ENCODE measurements around the gene MYO1G. TPM values are rescaled to one million over a fixed set of nuclear protein-coding genes. Genes with fewer than 3 reads are reported as not detected.

The MYO1G gene
- total and polyA plus RNA-seq, 4 donors: 0.56 to 3.9 (median 2.1) TPM

- WGBS: 16% methylated on average over 10 of the region's 10 CpGs
- TF ChIP-seq MAX (IDR thresholded peaks at IDR 0.05) (peak; percentile 49), SP1 (IDR thresholded peaks at IDR 0.05) (no peak), EGR1 (IDR thresholded peaks at IDR 0.05; ENCODE audit: low read depth in 2 of 2) (peak in 1 of 2 donors; percentile 12), NR2F2 (IDR thresholded peaks at IDR 0.05) (no peak), GABPA (IDR thresholded peaks at IDR 0.05 in 1 of 2, conservative IDR thresholded peaks at IDR 0.05 in 1 of 2) (no peak), REST (IDR thresholded peaks at IDR 0.05) (no peak), HNF4A (conservative IDR thresholded peaks at IDR 0.05) (no peak), JUND (IDR thresholded peaks at IDR 0.05) (peak in 1 of 2 donors; percentile 40), RXRA (IDR thresholded peaks at IDR 0.05) (no peak), FOXA1 (IDR thresholded peaks at IDR 0.05) (no peak), CTCF (IDR thresholded peaks at IDR 0.05; ENCODE audit: low read depth, low read length, missing input control) (no peak), ATF3 (IDR thresholded peaks at IDR 0.05) (peak; percentile 49), ZBTB33 (IDR thresholded peaks at IDR 0.05) (no peak)
- Histone ChIP-seq H3K27me3 (ENCODE audit: control insufficient read depth in 4 of 4, insufficient read depth in 4 of 4, low read length in 3 of 4) (no peaks in the 10 kb centered on the region), H3K9me3 (ENCODE audit: control insufficient read depth in 4 of 4, low read length in 3 of 4) (no peaks in the 10 kb centered on the region), H3K4me1 (ENCODE audit: control insufficient read depth in 4 of 4, insufficient read depth in 4 of 4, low read length in 3 of 4) (peaks cover 0 to 16% (median 13%) of the 10 kb centered on the region in 4 donors), H3K27ac (ENCODE audit: low read depth in 1 of 2, low read length in 2 of 2) (peak overlapping the region; percentile 94 to 96), H3K36me3 (ENCODE audit: control insufficient read depth in 4 of 4, insufficient read depth in 3 of 4, low read depth in 1 of 4, low read length in 3 of 4) (peaks cover 0 to 4% (median 0%) of the 10 kb centered on the region in 4 donors), H3K9ac (ENCODE audit: low read depth in 1 of 2, low read length in 2 of 2) (peak overlapping the region; percentile 82 to 89), H3K4me3 (ENCODE audit: low read depth in 1 of 3, low read length in 3 of 3) (peak overlapping the region; percentile 73 to 98 (median 82))
- DNase-seq (ENCODE audit: low spot score): no peak
These were observed 22.4 kb upstream of the MYO1G start for GRCh38 chr7:45001138-45001694.

All from liver (tissue), 9 donors.